Keratinocyte (primary cell): ENCODE measurements around the gene VMP1. TPM values are rescaled to one million over a fixed set of nuclear protein-coding genes. Genes with fewer than 3 reads are reported as not detected.
"Not testable (repeated sequence)": the region's sequence is repeated elsewhere in the genome, so short reads cannot be mapped to it uniquely, and the experiment has no call there.

Experiments used
- DNase-seq: peaks from one replicate; pipeline ENCODE4 v3.0.0-alpha.2; 2011; ENCODE audit warnings: low read depth, missing footprints, low spot score
- FAIRE-seq: peaks from 2 replicates; lab custom pipeline; 2011; peaks lifted over from hg19 to GRCh38; lab: Jason Lieb, UNC
- H2AFZ ChIP-seq: 2 replicates; pipeline ENCODE4 v1.6.0; 2012; ENCODE audit warnings: low read length, control low read depth, inconsistent platforms; ENCODE audit not compliant: control insufficient read depth
- H3K27ac ChIP-seq: 2 replicates; pipeline ENCODE4 v1.5.1; 2011; ENCODE audit warnings: low read length; ENCODE audit not compliant: control insufficient read depth, insufficient read depth
- H3K27me3 ChIP-seq: 3 replicates; pipeline ENCODE4 v1.6.0; 2011; ENCODE audit warnings: low read length; ENCODE audit not compliant: control insufficient read depth, insufficient read depth; ENCODE audit errors: extremely low read depth
- H3K36me3 ChIP-seq, 2 experiments: 2 replicates in 1 of 2; 3 replicates in 1 of 2; pipeline ENCODE4 v1.5.1; 2011; ENCODE audit warnings: low read length in 2 of 2, mild to moderate bottlenecking in 1 of 2; ENCODE audit not compliant: control insufficient read depth in 2 of 2, insufficient read depth in 2 of 2; ENCODE audit errors: extremely low read depth in 1 of 2
- H3K4me1 ChIP-seq: 3 replicates; pipeline ENCODE4 v1.5.1; 2011; ENCODE audit warnings: low read length; ENCODE audit not compliant: control insufficient read depth, insufficient read depth; ENCODE audit errors: extremely low read depth
- H3K4me2 ChIP-seq: 3 replicates; pipeline ENCODE4 v1.6.0; 2011; ENCODE audit warnings: low read depth, low read length; ENCODE audit not compliant: control insufficient read depth, insufficient read depth; ENCODE audit errors: extremely low read depth
- H3K4me3 ChIP-seq, 3 experiments: fragments of 200-600 bp in 1 of 3; sonication (generic) in 1 of 3; 2 replicates in 2 of 3; 3 replicates in 1 of 3; pipeline ENCODE4 v1.5.1; 2011 to 2016; ENCODE audit warnings: low read length in 3 of 3, mild to moderate bottlenecking in 3 of 3, control low read depth in 2 of 3, inconsistent platforms in 1 of 3, low read depth in 1 of 3, mixed read lengths in 1 of 3, mixed run types in 1 of 3, moderate library complexity in 1 of 3; ENCODE audit not compliant: control insufficient read depth in 2 of 3, insufficient read depth in 2 of 3; ENCODE audit errors: extremely low read depth in 1 of 3
- H3K79me2 ChIP-seq: 2 replicates; pipeline ENCODE4 v1.6.0; 2012; ENCODE audit warnings: low read length; ENCODE audit not compliant: control insufficient read depth, insufficient read depth
- H3K9ac ChIP-seq: 3 replicates; pipeline ENCODE4 v1.6.0; 2011; ENCODE audit warnings: low read length; ENCODE audit not compliant: control insufficient read depth, insufficient read depth; ENCODE audit errors: extremely low read depth
- H3K9me1 ChIP-seq: 3 replicates; pipeline ENCODE4 v1.6.0; 2011; ENCODE audit warnings: low read length; ENCODE audit not compliant: control insufficient read depth, insufficient read depth; ENCODE audit errors: extremely low read depth
- H3K9me3 ChIP-seq: 2 replicates; pipeline ENCODE4 v1.5.1; 2012; ENCODE audit warnings: low read depth, low read length; ENCODE audit not compliant: control insufficient read depth
- H4K20me1 ChIP-seq: 3 replicates; pipeline ENCODE4 v1.6.0; 2011; ENCODE audit warnings: low read length; ENCODE audit not compliant: control insufficient read depth, insufficient read depth; ENCODE audit errors: extremely low read depth
- CTCF ChIP-seq, 3 experiments: IDR thresholded peaks in 1 of 3; conservative IDR thresholded peaks in 1 of 3; optimal IDR thresholded peaks in 1 of 3; 2 replicates in 2 of 3; 3 replicates in 1 of 3; pipeline versions ENCODE3 to v1.5.1; 2011; ENCODE audit warnings: low read length in 3 of 3, mild to moderate bottlenecking in 3 of 3, moderate library complexity in 2 of 3, control low read depth in 1 of 3, inconsistent platforms in 1 of 3; ENCODE audit not compliant: insufficient read depth in 2 of 3; ENCODE audit errors: extremely low read depth in 1 of 3
- EZH2 ChIP-seq: IDR thresholded peaks from one replicate; pipeline ENCODE4 v1.6.1; 2012; ENCODE audit warnings: inconsistent platforms, mild to moderate bottlenecking, low read length, moderate library complexity
- dilution Hi-C: fragments of 300-500 bp; cut with MboI; formaldehyde crosslinking; loops from one replicate; pipeline ENCODE4 v1.7.0; 2020; ENCODE audit warnings: low sequenced_read_pairs; ENCODE audit not compliant: extremely low pct_ligation_motif_present
- polyA plus RNA-seq, 5 experiments: library from polyadenylated mRNA; depleted of rRNA in 3 of 5; stranded (reverse) in 3 of 5; stranded (forward) in 1 of 5; unstranded in 1 of 5; fragments of >200 nt; gene quantifications; 1 replicate in 1 of 5; 2 replicates in 3 of 5; 3 replicates in 1 of 5; pipeline versions ENCODE4 v1.2.1 to v1.2.3, GENCODE V29; 2011 to 2012; ENCODE audit warnings: missing spikeins in 2 of 5, low read depth in 1 of 5, low replicate concordance in 1 of 5

VMP1 gene
- polyA plus RNA-seq, 1 donor (not counting 4 experiments of a cell fraction or from before 2014, with no cell fraction given) = 303 TPM

- FAIRE-seq (no peak), DNase-seq (no peak)
- no peak overlapping the region for H3K9ac ChIP-seq
- no peaks in the 10 kb centered on the region for H3K9me1 ChIP-seq
- H3K79me2 ChIP-seq = no peaks in the 10 kb centered on the region
- dilution Hi-C loops = no loop called here
- H4K20me1 ChIP-seq = no peaks in the 10 kb centered on the region
- H3K9me3 ChIP-seq = no peaks in the 10 kb centered on the region
- no peak for TF ChIP-seq CTCF (optimal IDR thresholded peaks at IDR 0.05 in 1 of 3, IDR thresholded peaks at IDR 0.05 in 1 of 3, conservative IDR thresholded peaks at IDR 0.05 in 1 of 3; ENCODE audit: extremely low read depth in 1 of 3, insufficient read depth in 2 of 3, low read length in 3 of 3)
- no peak for TF ChIP-seq EZH2
- peaks cover 15% of the 10 kb centered on the region for H3K4me1 ChIP-seq
- no peak overlapping the region for H2AFZ ChIP-seq
- no peak overlapping the region for H3K27ac ChIP-seq
- peaks cover 0 to 8% of the 10 kb centered on the region in 2 experiments for H3K36me3 ChIP-seq
- no peaks in the 10 kb centered on the region for H3K27me3 ChIP-seq
- no peak overlapping the region for H3K4me2 ChIP-seq
- H3K4me3 ChIP-seq = no peak overlapping the region
These were observed 71.5 kb downstream of the VMP1 start for GRCh38 chr17:59778996-59779395.

GRCh38 chr17:59779521-59779920 lies 72.1 kb downstream of the VMP1 start:
- Histone ChIP-seq H3K4me2 (no peak overlapping the region), H3K9ac (no peak overlapping the region), H3K27ac (no peak overlapping the region)

GRCh38 chr17:59780548-59780947 lies 73.1 kb downstream of the VMP1 start:
- H3K9ac ChIP-seq, dilution Hi-C loops, H3K4me2 ChIP-seq, DNase-seq, H3K27me3 ChIP-seq, H4K20me1 ChIP-seq, H3K9me1 ChIP-seq, H3K27ac ChIP-seq, H3K9me3 ChIP-seq, FAIRE-seq, H2AFZ ChIP-seq, H3K79me2 ChIP-seq, H3K36me3 ChIP-seq, H3K4me3 ChIP-seq: not testable (repeated sequence)
- peaks cover 30% of the 10 kb centered on the region for H3K4me1 ChIP-seq

More at GRCh38 chr17:59779521-59779920, 72.1 kb downstream of the VMP1 start:
- Histone ChIP-seq H3K4me3 (no peak overlapping the region), H3K36me3 (peaks cover 0 to 8% of the 10 kb centered on the region in 2 experiments), H2AFZ (no peak overlapping the region), H3K4me1 (peaks cover 20% of the 10 kb centered on the region), H3K79me2 (no peaks in the 10 kb centered on the region), H4K20me1 (no peaks in the 10 kb centered on the region), H3K27me3 (no peaks in the 10 kb centered on the region), H3K9me1 (no peaks in the 10 kb centered on the region), H3K9me3 (no peaks in the 10 kb centered on the region)
- FAIRE-seq = no peak
- DNase-seq = no peak
- TF ChIP-seq CTCF (optimal IDR thresholded peaks at IDR 0.05 in 1 of 3, IDR thresholded peaks at IDR 0.05 in 1 of 3, conservative IDR thresholded peaks at IDR 0.05 in 1 of 3; ENCODE audit: extremely low read depth in 1 of 3, insufficient read depth in 2 of 3, low read length in 3 of 3) (no peak), EZH2 (no peak)
- dilution Hi-C loops = no loop called here
